T-helper 1 cell treated with Interleukin-12 subunit alpha and Interleukin-12 subunit beta and Interleukin-4 antibody, amounts not matched to agents 30 μg/mL and 1 μg/mL, for 36 hours (primary cell): ENCODE results near the gene PACS2.
"Not testable (repeated sequence)": the region's sequence is repeated elsewhere in the genome, so short reads cannot be mapped to it uniquely, and the experiment has no call there.

ENCODE experiments used
- H3K27ac Mint-ChIP-seq: one replicate; pipeline ENCODE4 v1.8.0; 2021; ENCODE audit warnings: mild to moderate bottlenecking, mixed read lengths
- H3K27me3 Mint-ChIP-seq: one replicate; pipeline ENCODE4 v1.8.0; 2021; ENCODE audit warnings: low read depth, mixed read lengths
- H3K36me3 Mint-ChIP-seq: one replicate; pipeline ENCODE4 v1.8.0; 2021; ENCODE audit warnings: low read depth, mixed read lengths
- H3K4me1 Mint-ChIP-seq: one replicate; pipeline ENCODE4 v1.8.0; 2021; ENCODE audit warnings: low read depth, mixed read lengths
- H3K4me3 Mint-ChIP-seq: one replicate; pipeline ENCODE4 v1.8.0; 2021; ENCODE audit warnings: mild to moderate bottlenecking, moderate library complexity, mixed read lengths
- H3K9me3 Mint-ChIP-seq: one replicate; pipeline ENCODE4 v1.8.0; 2021; ENCODE audit warnings: mixed read lengths

PACS2 gene

DNA sequence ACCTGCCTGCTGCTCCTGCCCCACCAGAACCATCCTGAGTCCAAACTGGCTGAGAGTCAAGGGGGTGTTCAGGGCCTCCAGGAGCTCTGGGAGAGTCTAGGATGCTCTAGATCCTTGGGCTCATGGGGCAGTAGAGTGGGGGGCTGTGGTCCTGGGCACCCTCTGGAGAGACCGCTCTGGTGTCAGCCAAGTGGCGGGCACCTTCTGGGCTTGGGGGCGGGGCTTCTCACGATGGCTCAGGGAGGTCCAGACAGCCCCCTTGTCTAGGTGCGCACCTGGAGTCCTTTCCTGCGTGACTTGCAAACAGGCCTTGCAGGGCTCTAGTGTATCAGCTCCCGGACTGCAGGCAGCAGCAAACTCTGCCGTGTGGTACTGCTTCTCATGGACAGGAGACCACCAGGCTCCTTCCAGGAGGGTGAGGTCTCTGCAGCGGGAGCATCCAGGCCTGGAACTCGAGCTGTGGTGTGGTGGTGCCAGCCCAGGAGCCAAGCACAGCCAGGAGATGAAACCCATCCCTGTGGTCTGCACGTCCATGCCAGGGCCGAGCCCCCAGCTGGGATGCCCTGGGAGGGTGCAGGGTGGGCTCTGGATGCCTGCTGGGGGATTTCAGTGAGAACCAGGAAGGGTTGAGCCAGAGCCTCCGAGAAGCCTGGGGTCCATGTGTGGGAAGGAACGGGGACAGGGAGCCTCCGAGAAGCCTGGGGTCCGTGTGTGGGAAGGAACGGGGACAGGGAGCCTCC is 15.0 kb downstream of the PACS2 start:
- Mint-ChIP-seq H3K36me3 (no peaks in the 10 kb centered on the region), H3K4me3 (no peak overlapping the region), H3K27ac (no peak overlapping the region), H3K27me3 (no peaks in the 10 kb centered on the region), H3K4me1 (peaks cover 7% of the 10 kb centered on the region), H3K9me3 (no peaks in the 10 kb centered on the region)

DNA sequence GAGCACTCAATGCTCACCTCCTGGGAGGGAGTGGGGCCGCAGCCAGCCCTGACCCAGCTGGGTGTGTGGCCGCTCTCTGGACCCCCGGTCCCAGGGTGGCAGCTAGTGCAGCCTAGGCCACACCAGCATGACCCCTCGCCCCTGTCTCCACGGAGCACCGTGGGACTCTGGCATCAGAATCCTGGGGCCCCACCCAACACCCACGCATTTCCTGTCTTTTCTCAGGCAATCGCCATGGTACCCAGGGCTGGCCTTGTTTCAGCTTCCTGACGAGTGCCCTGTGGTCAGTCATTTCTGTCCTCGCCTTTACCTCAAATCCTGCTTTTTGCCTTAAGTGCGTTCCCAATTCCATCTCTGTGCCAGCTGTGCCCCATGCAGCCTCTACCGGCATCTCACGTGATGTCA is 15.9 kb downstream of the PACS2 start:
- no peaks in the 10 kb centered on the region for H3K36me3 Mint-ChIP-seq
- no peaks in the 10 kb centered on the region for H3K27me3 Mint-ChIP-seq
- H3K4me1 Mint-ChIP-seq: peaks cover 7% of the 10 kb centered on the region
- H3K4me3 Mint-ChIP-seq: no peak overlapping the region
- H3K9me3 Mint-ChIP-seq: no peaks in the 10 kb centered on the region
- H3K27ac Mint-ChIP-seq: no peak overlapping the region

DNA sequence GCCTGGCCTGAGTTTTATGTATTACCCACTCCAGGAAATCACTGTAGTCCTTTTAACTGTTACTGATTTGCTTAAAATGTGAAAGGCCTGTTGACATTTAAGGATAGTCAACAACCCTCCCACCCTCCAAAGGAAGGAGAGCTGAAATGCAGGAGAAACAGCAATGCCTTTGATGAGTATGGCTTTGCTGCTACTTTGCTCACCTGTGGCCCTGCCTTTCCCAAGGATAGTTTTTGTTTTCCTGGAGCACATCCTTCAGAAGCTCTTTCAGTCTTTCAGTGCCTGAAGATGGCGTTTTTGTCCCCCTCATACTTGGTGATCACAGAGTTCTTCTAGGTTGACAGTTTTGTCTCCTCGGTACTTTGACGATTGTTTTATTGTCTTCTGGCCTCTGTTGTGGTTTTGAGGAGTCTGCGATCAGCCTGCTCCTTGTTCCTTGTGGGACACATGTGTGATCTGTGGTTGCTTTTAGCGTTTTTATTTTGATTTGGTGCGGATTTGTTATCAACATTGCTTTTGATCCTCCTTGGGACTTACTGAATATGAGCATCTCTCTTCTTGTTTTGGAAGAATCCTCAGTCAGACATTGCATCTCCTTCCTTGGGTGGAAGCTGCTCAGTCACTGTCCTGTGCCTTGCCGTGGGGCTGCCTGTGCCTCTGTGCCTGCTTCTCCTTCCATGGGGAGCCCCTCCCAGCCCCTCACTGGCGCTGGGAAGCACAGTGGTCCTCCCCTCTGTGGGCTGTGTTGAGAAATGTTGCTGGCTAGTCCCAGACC is 17.2 kb downstream of the PACS2 start:
- Mint-ChIP-seq H3K4me1 (peaks cover 7% of the 10 kb centered on the region), H3K9me3 (no peaks in the 10 kb centered on the region), H3K27ac (no peak overlapping the region), H3K4me3 (no peak overlapping the region), H3K36me3 (no peaks in the 10 kb centered on the region), H3K27me3 (no peaks in the 10 kb centered on the region)

DNA sequence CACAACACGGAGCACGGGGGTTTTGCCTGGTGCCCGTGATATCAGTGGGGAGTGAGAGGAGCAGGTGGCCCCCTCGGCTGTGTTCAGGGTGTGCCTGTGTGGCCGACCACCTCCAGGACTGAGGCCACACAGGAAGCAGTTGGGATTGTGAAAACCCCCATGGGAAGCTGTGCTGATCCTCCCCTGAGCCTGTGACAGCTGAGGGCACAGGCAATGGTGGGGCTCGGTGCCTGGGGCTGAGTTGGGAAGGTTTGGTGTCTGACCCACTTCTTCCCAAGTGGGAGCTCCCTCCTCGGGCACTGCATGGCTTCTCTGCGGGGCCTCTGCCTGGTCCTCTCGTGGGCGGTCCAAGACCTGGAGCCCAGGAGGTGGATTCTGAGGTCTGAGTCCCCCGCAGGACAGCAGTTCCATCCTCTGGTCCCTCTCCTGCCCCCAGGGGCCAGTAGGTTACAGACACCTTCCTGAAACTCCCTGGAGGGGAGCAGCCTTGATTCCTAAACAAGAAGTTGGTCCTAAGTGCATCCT is 17.9 kb downstream of the PACS2 start:
- Mint-ChIP-seq H3K4me1 (peaks cover 7% of the 10 kb centered on the region), H3K9me3 (no peaks in the 10 kb centered on the region), H3K27me3 (no peaks in the 10 kb centered on the region), H3K27ac (no peak overlapping the region), H3K4me3 (no peak overlapping the region), H3K36me3 (no peaks in the 10 kb centered on the region)

DNA sequence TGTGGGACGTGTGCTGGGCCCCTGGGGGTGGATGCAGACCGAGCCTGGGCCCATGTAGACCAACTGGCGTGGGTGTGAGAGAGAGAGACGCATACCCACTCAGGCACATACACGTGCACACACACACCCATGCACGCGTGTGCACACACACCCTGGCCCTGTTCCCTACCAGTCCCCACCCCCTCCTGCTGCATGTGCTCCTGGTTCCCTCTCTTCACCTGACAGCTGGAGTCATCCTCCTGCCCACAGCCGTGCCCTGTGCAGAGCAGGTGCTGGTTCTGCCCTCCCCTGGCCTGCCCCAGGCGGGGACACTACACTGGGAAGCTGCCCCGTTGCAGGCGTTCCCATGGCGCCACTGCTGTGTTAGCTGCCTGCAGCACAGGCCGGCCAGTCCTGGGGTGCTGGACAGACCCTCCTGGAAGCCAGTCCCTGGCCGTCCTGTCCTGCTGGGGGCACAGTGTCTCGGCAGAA is 18.5 kb downstream of the PACS2 start:
- H3K36me3 Mint-ChIP-seq: no peaks in the 10 kb centered on the region
- no peak overlapping the region for H3K4me3 Mint-ChIP-seq
- peaks cover 7% of the 10 kb centered on the region for H3K4me1 Mint-ChIP-seq
- H3K27me3 Mint-ChIP-seq: no peaks in the 10 kb centered on the region
- peak overlapping the region; percentile 41 for H3K27ac Mint-ChIP-seq
- H3K9me3 Mint-ChIP-seq: no peaks in the 10 kb centered on the region

DNA sequence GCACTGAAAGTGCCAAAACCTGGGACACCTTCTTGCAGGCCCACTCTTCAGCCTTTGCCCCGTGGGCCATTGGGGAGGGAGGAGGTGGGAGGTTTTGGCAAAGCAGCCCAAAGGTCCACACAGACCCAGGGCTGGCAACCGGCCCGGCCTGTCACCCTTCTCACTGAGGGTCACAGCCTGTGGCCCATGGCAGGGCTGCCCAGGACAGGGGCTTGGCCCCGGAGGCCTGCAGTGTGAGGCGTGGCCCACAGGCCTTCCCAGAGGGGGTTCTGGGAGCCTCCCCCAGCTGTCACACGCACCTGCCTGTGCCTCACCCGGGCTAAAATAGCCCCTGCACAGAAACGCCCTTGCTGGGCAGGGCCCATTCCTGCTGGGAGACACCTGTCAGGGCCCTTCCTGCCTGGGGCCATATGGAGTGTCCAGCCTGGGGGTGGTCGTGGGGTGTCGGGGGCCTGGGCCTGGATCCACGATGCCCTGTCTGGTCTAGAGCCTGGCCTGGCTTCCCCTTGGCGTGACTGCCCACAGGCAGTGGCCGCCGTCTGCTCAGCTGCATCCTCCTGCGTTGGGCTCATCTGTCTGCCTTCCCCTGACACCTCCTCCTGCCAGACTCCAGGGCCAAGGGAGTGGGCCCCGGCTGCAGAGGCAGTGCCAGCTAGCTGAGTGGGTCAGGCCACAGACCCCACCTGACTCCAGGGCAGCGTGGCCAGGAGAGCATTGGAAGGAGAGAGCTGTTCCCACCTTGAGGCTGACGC is 19.2 kb downstream of the PACS2 start:
- Mint-ChIP-seq H3K27ac (no peak overlapping the region), H3K27me3 (no peaks in the 10 kb centered on the region), H3K4me1 (peaks cover 7% of the 10 kb centered on the region), H3K9me3 (no peaks in the 10 kb centered on the region), H3K36me3 (no peaks in the 10 kb centered on the region), H3K4me3 (no peak overlapping the region)

DNA sequence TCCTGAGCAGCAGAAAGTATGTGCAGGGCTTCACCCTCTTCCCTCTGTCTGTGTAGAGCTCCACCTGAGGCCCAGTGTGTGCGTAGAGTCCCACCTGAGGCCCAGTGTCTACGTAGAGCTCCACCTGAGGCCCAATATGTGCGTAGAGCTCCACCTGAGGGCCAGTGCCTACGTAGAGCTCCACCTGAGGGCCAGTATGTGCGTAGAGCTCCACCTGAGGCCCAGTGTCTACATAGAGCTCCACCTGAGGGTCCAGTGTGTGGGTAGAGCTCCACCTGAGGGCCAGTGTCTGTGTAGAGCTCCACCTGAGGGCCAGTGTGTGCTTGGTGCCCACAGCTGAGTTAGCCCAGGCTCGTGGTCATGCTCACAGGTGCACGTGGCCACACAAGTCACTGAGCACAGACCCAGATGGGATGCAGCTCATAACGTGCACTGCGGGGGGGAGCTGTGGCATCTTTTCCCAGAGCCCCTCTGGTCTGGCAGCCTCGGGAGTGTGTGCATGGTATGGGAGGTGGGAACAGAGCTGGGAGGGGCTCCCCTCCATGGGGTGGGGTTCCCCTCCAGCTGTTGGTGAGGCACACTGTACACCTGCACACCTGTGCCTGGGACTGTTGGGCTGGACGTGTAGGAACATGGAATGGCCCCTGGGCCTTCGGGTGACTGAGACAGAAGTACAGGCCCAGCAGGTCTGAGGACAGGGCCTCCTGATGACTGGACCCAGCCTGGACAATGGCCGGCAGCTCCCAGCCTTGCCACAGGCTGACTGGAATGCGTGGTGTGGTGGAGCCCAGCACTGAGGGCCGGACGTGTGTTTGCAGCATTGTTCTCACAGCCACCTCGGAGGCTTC is 20.1 kb downstream of the PACS2 start:
- no peaks in the 10 kb centered on the region for H3K9me3 Mint-ChIP-seq
- no peaks in the 10 kb centered on the region for H3K27me3 Mint-ChIP-seq
- peaks cover 7% of the 10 kb centered on the region for H3K4me1 Mint-ChIP-seq
- no peaks in the 10 kb centered on the region for H3K36me3 Mint-ChIP-seq
- H3K27ac Mint-ChIP-seq: no peak overlapping the region
- no peak overlapping the region for H3K4me3 Mint-ChIP-seq

DNA sequence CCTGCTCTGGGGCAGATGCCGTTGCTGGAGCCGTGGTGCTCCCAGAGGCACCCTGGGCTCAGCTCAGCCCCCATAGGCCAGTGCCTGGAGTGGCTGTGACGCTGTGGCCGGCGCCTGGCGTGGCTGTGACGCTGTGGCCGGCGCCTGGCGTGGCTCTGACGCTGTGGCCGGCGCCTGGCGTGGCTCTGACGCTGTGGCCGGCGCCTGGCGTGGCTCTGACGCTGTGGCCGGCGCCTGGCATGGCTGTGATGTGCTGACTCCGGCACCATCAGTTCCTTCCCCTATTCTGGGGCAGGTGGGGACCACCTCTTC is 20.6 kb downstream of the PACS2 start:
- not testable (repeated sequence) for H3K9me3 Mint-ChIP-seq, H3K27ac Mint-ChIP-seq, H3K4me1 Mint-ChIP-seq, H3K4me3 Mint-ChIP-seq, H3K36me3 Mint-ChIP-seq, H3K27me3 Mint-ChIP-seq

DNA sequence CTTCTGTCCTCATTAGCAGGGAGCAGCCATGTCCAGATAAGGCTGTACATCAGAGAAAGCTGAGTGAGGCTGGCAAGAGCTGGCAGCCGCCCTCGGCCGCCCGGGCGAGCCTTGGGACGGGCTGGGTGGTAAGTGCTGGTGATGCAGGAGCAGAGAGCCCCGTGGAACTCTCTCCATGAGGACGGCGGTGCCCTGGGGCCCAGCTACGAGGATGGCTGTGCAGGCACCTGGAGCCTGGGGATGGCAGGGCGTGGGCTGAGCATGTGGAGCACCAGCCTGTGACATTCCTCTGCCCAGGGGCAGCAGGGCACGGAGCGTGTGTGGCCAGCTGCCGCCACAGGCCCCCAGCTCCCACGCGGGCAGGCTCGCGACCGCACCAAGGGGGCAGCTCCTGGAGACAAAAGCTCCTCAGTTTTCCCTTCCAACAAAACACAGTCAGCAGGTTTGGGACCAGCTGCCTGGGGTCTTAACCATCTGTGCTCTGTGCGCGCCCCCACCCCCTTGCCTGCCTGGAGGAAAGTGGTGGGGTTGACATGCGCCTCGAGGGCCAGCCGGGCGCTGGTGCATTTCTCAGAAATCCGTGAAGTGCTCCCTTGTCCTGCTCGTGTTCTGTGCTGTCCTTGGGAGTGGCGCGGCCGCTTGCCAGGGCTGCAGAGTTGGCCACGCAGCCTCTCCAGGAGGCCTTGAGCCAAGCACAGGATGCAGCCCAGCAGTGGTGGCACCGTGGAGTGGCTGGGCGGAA is 21.4 kb downstream of the PACS2 start:
- H3K4me3 Mint-ChIP-seq: no peak overlapping the region
- no peak overlapping the region for H3K27ac Mint-ChIP-seq
- no peaks in the 10 kb centered on the region for H3K36me3 Mint-ChIP-seq
- H3K4me1 Mint-ChIP-seq: peaks cover 4% of the 10 kb centered on the region
- no peaks in the 10 kb centered on the region for H3K9me3 Mint-ChIP-seq
- no peaks in the 10 kb centered on the region for H3K27me3 Mint-ChIP-seq

DNA sequence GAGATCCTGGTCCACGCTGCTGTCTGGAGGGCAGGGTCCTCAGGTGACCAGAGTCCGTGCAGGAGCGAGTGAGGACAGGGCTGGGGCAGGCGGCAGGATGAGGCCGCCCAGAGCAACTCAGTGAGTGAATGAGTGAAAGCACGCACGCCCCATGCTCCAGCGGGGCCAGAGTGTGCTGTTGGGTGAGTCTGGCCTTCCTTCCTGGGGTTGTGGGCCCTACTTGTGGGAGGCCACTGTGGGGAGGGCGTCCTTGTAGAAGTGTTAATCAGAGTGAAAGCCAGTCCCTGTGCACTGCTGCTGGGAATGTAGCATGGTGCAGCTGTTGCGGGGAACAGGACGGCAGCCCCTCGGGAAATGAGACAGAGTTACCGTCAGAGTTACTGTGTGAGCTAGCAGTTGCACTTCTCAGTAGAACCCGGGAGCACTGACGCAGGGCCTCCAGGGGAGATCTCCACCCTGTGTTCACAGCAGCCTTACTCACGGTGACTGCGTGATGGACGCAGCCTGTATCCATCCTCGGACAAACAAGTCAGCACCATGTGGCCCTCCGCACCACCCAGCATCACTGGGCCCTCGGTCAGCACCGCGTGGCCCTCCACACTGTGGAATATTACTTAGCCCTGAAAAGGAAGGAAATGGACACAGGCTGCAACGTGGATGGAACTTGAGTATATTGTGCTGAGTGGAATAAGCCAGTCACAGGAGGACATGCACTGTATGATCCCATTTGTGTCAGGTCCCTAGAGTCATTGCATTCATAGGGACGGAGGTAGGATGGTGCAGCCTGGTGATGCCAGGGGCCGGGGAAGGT is 22.1 kb downstream of the PACS2 start:
- Mint-ChIP-seq H3K27me3 (no peaks in the 10 kb centered on the region), H3K36me3 (no peaks in the 10 kb centered on the region), H3K9me3 (no peaks in the 10 kb centered on the region), H3K27ac (no peak overlapping the region), H3K4me3 (no peak overlapping the region), H3K4me1 (peaks cover 3% of the 10 kb centered on the region)

DNA sequence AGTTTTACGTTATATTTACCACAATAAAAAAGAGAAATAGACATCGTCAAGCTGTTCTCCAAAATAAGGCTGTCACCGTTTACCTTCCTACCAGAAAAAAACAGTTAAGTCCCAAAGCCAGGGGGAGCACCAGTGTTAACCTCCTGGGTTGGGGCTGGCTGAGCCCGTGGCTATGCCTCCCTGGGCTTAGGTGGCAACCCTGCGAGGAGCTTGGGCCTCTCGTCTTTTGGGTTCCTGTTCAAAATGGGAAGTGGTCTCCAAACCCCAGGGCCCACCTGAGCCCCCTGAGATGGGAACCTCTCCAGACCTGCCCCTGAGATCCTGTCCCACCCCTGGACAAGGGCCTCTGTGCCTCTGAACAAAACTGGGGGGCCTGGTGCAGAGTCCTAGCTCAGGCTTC is 22.9 kb downstream of the PACS2 start:
- Mint-ChIP-seq H3K4me1 (no peaks in the 10 kb centered on the region), H3K36me3 (no peaks in the 10 kb centered on the region), H3K4me3 (no peak overlapping the region)

DNA sequence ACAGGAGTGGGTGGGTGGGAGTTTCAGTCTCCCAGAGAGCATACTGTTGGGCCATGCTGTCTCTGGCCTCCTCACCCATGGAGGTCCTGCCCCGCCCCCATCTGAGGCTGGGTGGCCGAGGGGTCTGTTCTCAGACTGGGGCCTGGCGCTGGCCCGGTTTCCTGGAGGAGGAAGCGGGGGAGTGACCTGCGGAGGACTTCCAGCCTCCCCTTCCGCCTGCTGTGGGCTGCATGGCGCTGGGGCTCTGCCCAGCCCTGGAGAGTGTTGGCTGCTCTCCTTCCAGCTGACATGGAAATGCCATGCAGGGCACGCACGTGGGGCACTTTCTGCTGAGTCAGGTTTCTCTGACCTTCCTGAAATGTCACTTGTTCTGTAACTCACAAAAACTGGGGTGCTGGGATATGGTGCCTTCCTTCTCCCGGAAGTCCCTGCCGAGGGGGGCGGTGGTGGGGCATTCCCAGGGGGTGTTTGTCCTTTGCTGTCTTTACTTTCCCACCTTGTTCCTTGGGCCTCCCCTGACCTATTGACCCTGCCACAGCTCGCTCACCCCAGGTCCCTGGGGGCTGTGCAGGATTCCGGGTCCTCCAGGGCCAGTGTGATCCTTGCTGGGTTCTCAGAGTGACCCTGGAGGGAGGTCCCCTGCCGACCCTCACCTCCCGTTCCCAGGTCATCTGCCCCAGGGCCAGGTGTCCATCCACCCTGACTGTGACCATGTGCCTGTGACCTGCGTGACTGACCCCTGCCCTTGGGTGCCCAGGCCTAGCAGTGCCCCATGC is 23.6 kb downstream of the PACS2 start:
- Mint-ChIP-seq H3K4me1 (no peaks in the 10 kb centered on the region), H3K9me3 (no peaks in the 10 kb centered on the region), H3K27me3 (no peaks in the 10 kb centered on the region), H3K36me3 (no peaks in the 10 kb centered on the region), H3K27ac (no peak overlapping the region), H3K4me3 (no peak overlapping the region)

More for the DNA sequence above, 22.9 kb downstream of the PACS2 start:
- Mint-ChIP-seq H3K27me3 (no peaks in the 10 kb centered on the region), H3K9me3 (no peaks in the 10 kb centered on the region), H3K27ac (no peak overlapping the region)
